HCT116 (cell line): Measurements from ENCODE around the gene SYTL2.

Experiments
- EZH2 ChIP-seq: fragments of 200-600 bp; sonication (generic); IDR thresholded peaks from 2 replicates; pipeline ENCODE4 v1.6.1; 2017; ENCODE audit warnings: antibody characterized with exemption, mixed run types
- EZH2phosphoT487 ChIP-seq: fragments of 200-600 bp; IDR thresholded peaks from 2 replicates; pipeline ENCODE4 v1.6.1; 2018; ENCODE audit warnings: antibody characterized with exemption, borderline replicate concordance
- FOSL1 ChIP-seq: IDR thresholded peaks from 2 replicates; pipeline ENCODE4 v1.6.1; 2012; ENCODE audit warnings: low read depth
- POLR2A ChIP-seq: IDR thresholded peaks from 2 replicates; pipeline ENCODE4 v1.7.0; 2011; ENCODE audit warnings: borderline replicate concordance; ENCODE audit not compliant: insufficient read depth, insufficient read length; ENCODE audit errors: extremely low read depth
- POLR2AphosphoS5 ChIP-seq: IDR thresholded peaks from 2 replicates; pipeline ENCODE4 v1.6.1; 2011; ENCODE audit warnings: mild to moderate bottlenecking, low read depth, low read length, moderate library complexity
- RAD21 ChIP-seq: IDR thresholded peaks from 2 replicates; pipeline ENCODE4 v1.6.1; 2012; ENCODE audit warnings: low read depth, mild to moderate bottlenecking
- ZNF274 ChIP-seq: fragments of 200-500 bp; sonication (Bioruptor generic); IDR thresholded peaks from 2 replicates; pipeline ENCODE4 v1.6.1; 2014; ENCODE audit warnings: mild to moderate bottlenecking, low read depth, low read length, inconsistent platforms
- TF ChIP-seq, protein P1 (sequence below), 3 experiments: fragments of 200-600 bp in 1 of 3; sonication (generic) in 1 of 3; IDR thresholded peaks in 2 of 3; conservative IDR thresholded peaks in 1 of 3; 2 replicates each; pipeline ENCODE4 v1.5.1; 2012 to 2017; ENCODE audit warnings: low read depth in 2 of 3, low read length in 2 of 3, antibody characterized with exemption in 1 of 3, borderline replicate concordance in 1 of 3, control low read depth in 1 of 3, mild to moderate bottlenecking in 1 of 3, mixed read lengths in 1 of 3, mixed run types in 1 of 3, moderate library complexity in 1 of 3; ENCODE audit not compliant: insufficient read depth in 1 of 3

DNA sequence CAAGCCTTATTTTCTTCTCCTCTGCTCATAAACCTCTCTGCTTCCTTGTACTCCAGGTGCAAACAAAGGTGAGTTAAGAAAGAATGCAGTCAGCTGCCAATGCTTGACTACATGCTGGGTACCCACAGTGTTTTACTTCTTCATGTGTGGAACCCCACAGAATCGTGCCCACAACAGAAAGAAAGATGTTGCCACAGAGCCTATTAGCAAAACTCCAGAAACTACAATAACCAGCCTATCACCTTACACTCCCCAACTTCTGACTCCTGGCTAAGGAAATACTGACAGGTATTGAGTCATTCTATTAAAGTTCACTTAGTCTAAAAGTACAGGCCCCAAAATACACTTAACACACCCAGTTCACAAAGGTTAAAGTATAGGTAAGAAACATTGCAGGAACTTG, 68.1 kb downstream of the SYTL2 start:
- TF ChIP-seq, protein P1, sequence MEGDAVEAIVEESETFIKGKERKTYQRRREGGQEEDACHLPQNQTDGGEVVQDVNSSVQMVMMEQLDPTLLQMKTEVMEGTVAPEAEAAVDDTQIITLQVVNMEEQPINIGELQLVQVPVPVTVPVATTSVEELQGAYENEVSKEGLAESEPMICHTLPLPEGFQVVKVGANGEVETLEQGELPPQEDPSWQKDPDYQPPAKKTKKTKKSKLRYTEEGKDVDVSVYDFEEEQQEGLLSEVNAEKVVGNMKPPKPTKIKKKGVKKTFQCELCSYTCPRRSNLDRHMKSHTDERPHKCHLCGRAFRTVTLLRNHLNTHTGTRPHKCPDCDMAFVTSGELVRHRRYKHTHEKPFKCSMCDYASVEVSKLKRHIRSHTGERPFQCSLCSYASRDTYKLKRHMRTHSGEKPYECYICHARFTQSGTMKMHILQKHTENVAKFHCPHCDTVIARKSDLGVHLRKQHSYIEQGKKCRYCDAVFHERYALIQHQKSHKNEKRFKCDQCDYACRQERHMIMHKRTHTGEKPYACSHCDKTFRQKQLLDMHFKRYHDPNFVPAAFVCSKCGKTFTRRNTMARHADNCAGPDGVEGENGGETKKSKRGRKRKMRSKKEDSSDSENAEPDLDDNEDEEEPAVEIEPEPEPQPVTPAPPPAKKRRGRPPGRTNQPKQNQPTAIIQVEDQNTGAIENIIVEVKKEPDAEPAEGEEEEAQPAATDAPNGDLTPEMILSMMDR (IDR thresholded peaks at IDR 0.05 in 2 of 3, conservative IDR thresholded peaks at IDR 0.05 in 1 of 3; ENCODE audit: borderline replicate concordance in 1 of 3, insufficient read depth in 1 of 3, low read depth in 2 of 3, low read length in 2 of 3) = no peak
- TF ChIP-seq POLR2A = no peak
- no peak for TF ChIP-seq RAD21
- TF ChIP-seq ZNF274 = no peak
- peak; percentile 44; the same call in 1 of the 2 replicates for TF ChIP-seq FOSL1
- no peak for TF ChIP-seq EZH2phosphoT487
- TF ChIP-seq EZH2 = no peak
- TF ChIP-seq POLR2AphosphoS5 = no peak
